CD14-positive monocyte (primary cell): ENCODE results near the gene TCF19. TPM values are rescaled to one million over a fixed set of nuclear protein-coding genes. Genes with fewer than 3 reads are reported as not detected.

Experiments used
- DNase-seq, 3 donors: peaks; one replicate each; pipeline ENCODE4 v3.0.0-alpha.2; 2011 to 2022
- H2AFZ ChIP-seq: 2 replicates; pipeline ENCODE4 v1.6.0; 2012; ENCODE audit warnings: mild to moderate bottlenecking, low read depth, low read length, inconsistent platforms; ENCODE audit not compliant: insufficient read depth, poor library complexity, severe bottlenecking
- H3K27ac ChIP-seq, 2 donors: 1 replicate in 1 of 2; 2 replicates in 1 of 2; pipeline ENCODE4 v1.5.1; 2012 to 2013; ENCODE audit warnings: low read length in 2 of 2, control low read depth in 1 of 2, inconsistent platforms in 1 of 2, low read depth in 1 of 2, mild to moderate bottlenecking in 1 of 2
- H3K27me3 ChIP-seq, 2 donors: one replicate each; pipeline versions ENCODE4 v1.6.0 to v1.6.1; 2011 to 2013; ENCODE audit warnings: low read length in 2 of 2; ENCODE audit not compliant: control insufficient read depth in 2 of 2, insufficient read depth in 2 of 2
- H3K36me3 ChIP-seq, 2 donors: replicated peaks in 1 of 2; 1 replicate in 1 of 2; 2 replicates in 1 of 2; pipeline versions ENCODE4 v1.5.1 to v1.6.1; 2012 to 2013; ENCODE audit warnings: low read length in 2 of 2, control low read depth in 1 of 2, inconsistent platforms in 1 of 2, mild to moderate bottlenecking in 1 of 2; ENCODE audit not compliant: insufficient read depth in 2 of 2, control insufficient read depth in 1 of 2
- H3K4me1 ChIP-seq, 2 donors: 1 replicate in 1 of 2; 2 replicates in 1 of 2; pipeline versions ENCODE4 v1.5.1 to v1.6.1; 2012 to 2013; ENCODE audit warnings: low read length in 2 of 2, control low read depth in 1 of 2, inconsistent platforms in 1 of 2, mild to moderate bottlenecking in 1 of 2, moderate library complexity in 1 of 2; ENCODE audit not compliant: insufficient read depth in 2 of 2, control insufficient read depth in 1 of 2
- H3K4me2 ChIP-seq: replicated peaks from 2 replicates; pipeline ENCODE3; 2012; ENCODE audit warnings: low read length, moderate library complexity, mild to moderate bottlenecking; ENCODE audit not compliant: poor library complexity, severe bottlenecking; ENCODE audit errors: extremely low read depth
- H3K4me3 ChIP-seq, 3 experiments: fragments of 200-600 bp in 1 of 3; sonication (generic) in 1 of 3; replicated peaks in 1 of 3; 1 replicate in 2 of 3; 2 replicates in 1 of 3; pipeline ENCODE4 v1.5.1; 2011 to 2013; ENCODE audit warnings: low read length in 3 of 3, mild to moderate bottlenecking in 3 of 3, control low read depth in 2 of 3, low read depth in 2 of 3, inconsistent platforms in 1 of 3, moderate library complexity in 1 of 3
- H3K79me2 ChIP-seq: 2 replicates; pipeline ENCODE4 v1.6.0; 2012; ENCODE audit warnings: mild to moderate bottlenecking, control low read depth, inconsistent platforms, low read length, moderate library complexity; ENCODE audit not compliant: insufficient read depth
- H3K9ac ChIP-seq: 2 replicates; pipeline ENCODE4 v1.6.0; 2017; ENCODE audit warnings: low read length, mild to moderate bottlenecking; ENCODE audit not compliant: insufficient read depth, poor library complexity, severe bottlenecking
- H3K9me3 ChIP-seq, 2 donors: replicated peaks in 1 of 2; 1 replicate in 1 of 2; 2 replicates in 1 of 2; pipeline versions ENCODE4 v1.5.1 to v1.6.1; 2012 to 2013; ENCODE audit warnings: low read length in 2 of 2, control low read depth in 1 of 2; ENCODE audit not compliant: control insufficient read depth in 1 of 2, insufficient read depth in 1 of 2
- H4K20me1 ChIP-seq: 2 replicates; pipeline ENCODE4 v1.6.0; 2012; ENCODE audit warnings: mild to moderate bottlenecking, low read length, control low read depth, moderate library complexity; ENCODE audit not compliant: insufficient read depth
- H3K27ac Mint-ChIP-seq, 7 donors: one replicate each; pipeline ENCODE4 v1.8.0; 2020; ENCODE audit warnings: mild to moderate bottlenecking in 7 of 7, mixed read lengths in 7 of 7, moderate library complexity in 6 of 7, inconsistent platforms in 2 of 7
- H3K27me3 Mint-ChIP-seq, 3 donors: one replicate each; pipeline ENCODE4 v1.8.0; 2021 to 2022; ENCODE audit warnings: low read depth in 3 of 3, mild to moderate bottlenecking in 3 of 3, mixed read lengths in 3 of 3, moderate library complexity in 3 of 3, inconsistent platforms in 1 of 3
- H3K36me3 Mint-ChIP-seq, 2 donors: one replicate each; pipeline ENCODE4 v1.8.0; 2020; ENCODE audit warnings: mixed read lengths in 2 of 2, inconsistent platforms in 1 of 2, mild to moderate bottlenecking in 1 of 2
- H3K4me1 Mint-ChIP-seq: one replicate; pipeline ENCODE4 v1.8.0; 2020; ENCODE audit warnings: mild to moderate bottlenecking, mixed read lengths
- H3K4me3 Mint-ChIP-seq, 2 donors: one replicate each; pipeline ENCODE4 v1.8.0; 2020; ENCODE audit warnings: mild to moderate bottlenecking in 2 of 2, mixed read lengths in 2 of 2, moderate library complexity in 1 of 2
- H3K9me3 Mint-ChIP-seq, 7 donors: one replicate each; pipeline ENCODE4 v1.8.0; 2020 to 2022; ENCODE audit warnings: mixed read lengths in 7 of 7, mild to moderate bottlenecking in 6 of 7, moderate library complexity in 6 of 7, inconsistent platforms in 2 of 7
- WGBS: methylation state at CpG from one replicate; pipeline ENCODE4 v1.1.5; 2013; ENCODE audit warnings: missing lambda C conversion rate; ENCODE audit not compliant: insufficient coverage; 5-methylcytosine and 5-hydroxymethylcytosine counted together
- intact Hi-C, 2 donors: fragments of 100-400 bp; cut with micrococcal nuclease; formaldehyde crosslinking; loops; one replicate each; pipeline versions ENCODE4 v1.15.0 to v1.15.1; 2023
- polyA plus RNA-seq, 3 donors: library from polyadenylated mRNA; depleted of rRNA in 1 of 3; unstranded in 2 of 3; stranded (reverse) in 1 of 3; fragments of 300-500 nt in 2 of 3; fragments of >200 nt in 1 of 3; fragmentation: Illumina TruSeq in 2 of 3; gene quantifications; 1 replicate in 2 of 3; 2 replicates in 1 of 3; pipeline ENCODE4 v1.2.3, GENCODE V29; 2012 to 2021
- TF ChIP-seq, protein P1 (sequence below): fragments of 200-600 bp; IDR thresholded peaks from one replicate; pipeline ENCODE4 v1.8.0; 2022; ENCODE audit warnings: antibody characterized with exemption, mild to moderate bottlenecking

The TCF19 gene
- polyA plus RNA-seq, 3 donors = 0.75 to 1.1 (median 0.80) TPM

DNA sequence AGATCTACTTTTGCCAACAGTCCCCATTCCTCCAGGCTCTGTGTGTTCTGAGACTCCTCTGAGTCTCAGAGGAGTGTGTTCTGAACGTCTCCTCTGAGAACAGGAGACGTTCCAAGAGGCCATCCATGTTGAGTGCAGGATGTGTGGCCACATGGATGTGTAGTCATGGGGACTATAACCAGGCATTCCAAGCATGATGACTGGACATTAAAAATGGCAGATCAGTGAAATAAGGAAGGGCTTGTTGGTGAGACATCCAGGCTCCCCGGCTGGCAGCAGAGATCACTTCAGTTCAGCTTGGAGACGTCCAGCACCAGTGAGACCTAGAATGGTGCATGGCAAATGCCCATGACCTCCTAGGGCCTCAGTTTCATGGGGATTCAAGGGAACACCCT is 46.4 kb downstream of the TCF19 start:
- peak overlapping the region; percentile 79 to 94 for H3K4me3 Mint-ChIP-seq
- intact Hi-C loops = loop anchor here in 1 of 2 donors (5.0 kb wide), 1 partner anchor 63 kb away; no protein-coding TSS in a partner anchor
- Histone ChIP-seq H3K9ac (no peak overlapping the region), H3K4me2 (peak overlapping the region; percentile 66), H3K4me1 (peaks cover 48 to 63% of the 10 kb centered on the region in 2 donors), H3K36me3 (peaks cover 0 to 5% of the 10 kb centered on the region in 2 donors), H3K27ac (peak overlapping the region; percentile 59 to 97), H3K27me3 (no peaks in the 10 kb centered on the region), H4K20me1 (no peaks in the 10 kb centered on the region), H3K4me3 (peak overlapping the region in 1 of 3 experiments; percentile 96), H3K79me2 (peaks cover 39% of the 10 kb centered on the region), H3K9me3 (no peaks in the 10 kb centered on the region), H2AFZ (no peak overlapping the region)
- peak in 2 of 3 donors; percentile 11 to 36 for DNase-seq
- H3K36me3 Mint-ChIP-seq = peaks cover 21 to 23% of the 10 kb centered on the region in 2 donors
- H3K27ac Mint-ChIP-seq = peak overlapping the region; percentile 94 to 99 (median 97)
- TF ChIP-seq, protein P1, sequence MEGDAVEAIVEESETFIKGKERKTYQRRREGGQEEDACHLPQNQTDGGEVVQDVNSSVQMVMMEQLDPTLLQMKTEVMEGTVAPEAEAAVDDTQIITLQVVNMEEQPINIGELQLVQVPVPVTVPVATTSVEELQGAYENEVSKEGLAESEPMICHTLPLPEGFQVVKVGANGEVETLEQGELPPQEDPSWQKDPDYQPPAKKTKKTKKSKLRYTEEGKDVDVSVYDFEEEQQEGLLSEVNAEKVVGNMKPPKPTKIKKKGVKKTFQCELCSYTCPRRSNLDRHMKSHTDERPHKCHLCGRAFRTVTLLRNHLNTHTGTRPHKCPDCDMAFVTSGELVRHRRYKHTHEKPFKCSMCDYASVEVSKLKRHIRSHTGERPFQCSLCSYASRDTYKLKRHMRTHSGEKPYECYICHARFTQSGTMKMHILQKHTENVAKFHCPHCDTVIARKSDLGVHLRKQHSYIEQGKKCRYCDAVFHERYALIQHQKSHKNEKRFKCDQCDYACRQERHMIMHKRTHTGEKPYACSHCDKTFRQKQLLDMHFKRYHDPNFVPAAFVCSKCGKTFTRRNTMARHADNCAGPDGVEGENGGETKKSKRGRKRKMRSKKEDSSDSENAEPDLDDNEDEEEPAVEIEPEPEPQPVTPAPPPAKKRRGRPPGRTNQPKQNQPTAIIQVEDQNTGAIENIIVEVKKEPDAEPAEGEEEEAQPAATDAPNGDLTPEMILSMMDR = no peak
- peaks cover 73% of the 10 kb centered on the region for H3K4me1 Mint-ChIP-seq
- H3K27me3 Mint-ChIP-seq = peaks cover 0 to 3% (median 0%) of the 10 kb centered on the region in 3 donors
- 100% methylated on average over 3 of the region's 4 CpGs for WGBS
- H3K9me3 Mint-ChIP-seq = peaks cover 0 to 4% (median 0%) of the 10 kb centered on the region in 7 donors

- peaks cover 0 to 3% (median 0%) of the 10 kb centered on the region in 3 donors for H3K27me3 Mint-ChIP-seq
- no peaks in the 10 kb centered on the region for H4K20me1 ChIP-seq
- H3K4me2 ChIP-seq = no peak overlapping the region
- peaks cover 0 to 5% of the 10 kb centered on the region in 2 donors for H3K36me3 ChIP-seq
- H3K4me3 ChIP-seq = no peak overlapping the region
- H3K27ac Mint-ChIP-seq = no peak overlapping the region
- intact Hi-C loops = no loop called here
- H3K9me3 ChIP-seq = no peaks in the 10 kb centered on the region
- no peaks in the 10 kb centered on the region for H3K27me3 ChIP-seq
- TF ChIP-seq, protein P1 = no peak
- peaks cover 39 to 63% of the 10 kb centered on the region in 2 donors for H3K4me1 ChIP-seq
- peaks cover 17% of the 10 kb centered on the region in 2 donors for H3K36me3 Mint-ChIP-seq
- peaks cover 72% of the 10 kb centered on the region for H3K4me1 Mint-ChIP-seq
- H3K79me2 ChIP-seq = peaks cover 30% of the 10 kb centered on the region
- WGBS = no CpG with 5 or more reads among the region's 2 CpGs
- no peak for DNase-seq
- H3K4me3 Mint-ChIP-seq = no peak overlapping the region
- H3K27ac ChIP-seq = no peak overlapping the region
- H3K9me3 Mint-ChIP-seq = peaks cover 0 to 4% (median 0%) of the 10 kb centered on the region in 7 donors
- no peak overlapping the region for H2AFZ ChIP-seq
- H3K9ac ChIP-seq = no peak overlapping the region
These were observed 47.2 kb downstream of the TCF19 start for GRCh38 chr6:31205638-31206037.
